Glomerular endothelial cell (primary cell): ENCODE measurements around the gene MAP2K5. TPM values are rescaled to one million over a fixed set of nuclear protein-coding genes. Genes with fewer than 3 reads are reported as not detected.

Experiments used
- DNase-seq: peaks from one replicate; pipeline ENCODE4 v3.0.0-alpha.2; 2011; ENCODE audit warnings: low read depth, low spot score; ENCODE audit errors: extremely low read depth
- total RNA-seq: library from RNA; depleted of rRNA; stranded (reverse); fragments of >200 nt; gene quantifications from 2 replicates; pipeline ENCODE4 v1.2.3, GENCODE V29; 2015

The MAP2K5 gene
- total RNA-seq, 1 donor from 2014 or later, result 9.8 TPM

DNA sequence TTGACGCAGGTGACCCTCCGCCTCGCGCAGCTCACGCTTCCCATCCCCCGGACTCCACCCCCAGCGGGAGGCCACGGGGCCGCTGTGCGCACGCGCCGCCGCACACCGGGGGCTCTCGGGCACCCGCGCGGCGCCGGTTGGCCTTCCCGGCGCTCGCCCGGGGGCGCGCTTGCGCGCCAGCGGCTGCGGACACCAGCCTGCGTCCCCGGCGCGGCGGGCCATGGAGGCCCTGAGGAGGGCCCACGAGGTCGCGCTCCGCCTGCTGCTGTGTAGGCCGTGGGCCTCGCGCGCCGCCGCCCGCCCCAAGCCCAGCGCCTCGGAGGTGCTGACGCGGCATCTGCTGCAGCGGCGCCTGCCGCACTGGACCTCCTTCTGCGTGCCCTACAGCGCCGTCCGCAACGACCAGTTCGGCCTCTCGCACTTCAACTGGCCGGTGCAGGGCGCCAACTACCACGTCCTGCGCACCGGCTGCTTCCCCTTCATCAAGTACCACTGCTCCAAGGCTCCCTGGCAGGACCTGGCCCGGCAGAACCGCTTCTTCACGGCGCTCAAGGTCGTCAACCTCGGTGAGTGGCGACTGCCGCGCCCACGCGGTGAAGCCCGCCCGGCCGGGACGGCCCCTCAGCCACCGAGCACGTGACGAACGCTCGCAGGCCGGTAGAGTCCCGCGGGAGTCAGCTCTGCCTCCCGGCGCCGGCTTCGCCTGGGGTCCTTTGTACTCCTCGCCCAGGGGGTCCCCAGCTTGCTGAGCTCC is 21.3 kb upstream of the MAP2K5 start, which contains the start of gene C15orf61:
C15orf61 (plus strand) TSS at position 103 of the 754 bp plus-strand sequence; CDS start at position 221, 118 bp downstream.
- DNase-seq, result no peak

- no peak for DNase-seq
These were observed 20.5 kb upstream of the MAP2K5 start for GRCh38 chr15:67521783-67522568.

- no peak for DNase-seq
These were observed 19.2 kb upstream of the MAP2K5 start for GRCh38 chr15:67523330-67523729.

DNA sequence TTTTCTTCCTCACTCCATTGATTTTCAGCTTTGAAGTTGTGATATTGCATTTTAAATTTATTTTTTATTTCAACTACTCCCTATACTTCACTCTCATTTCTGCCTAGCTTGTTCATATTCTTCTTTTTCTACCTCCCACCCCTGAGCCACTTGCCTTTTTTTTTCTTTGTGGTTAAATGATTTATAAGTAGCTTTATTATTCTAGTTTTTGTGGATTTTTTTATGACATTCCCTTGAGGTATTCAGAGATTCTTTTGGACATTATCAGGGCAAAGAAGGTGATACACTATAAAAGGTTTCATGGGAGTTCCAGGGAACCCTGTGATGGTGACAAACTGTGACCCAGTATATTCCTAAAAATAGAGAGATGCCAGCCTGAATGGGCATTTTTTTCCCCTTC is 18.3 kb upstream of the MAP2K5 start:
- no peak for DNase-seq

- DNase-seq, result no peak
These were observed 14.0 kb upstream of the MAP2K5 start for GRCh38 chr15:67528513-67528912.

GRCh38 chr15:67531379-67531914 is 11.1 kb upstream of the MAP2K5 start:
- no peak for DNase-seq

- no peak for DNase-seq
These were observed 8.6 kb upstream of the MAP2K5 start for GRCh38 chr15:67533873-67534272.

DNA sequence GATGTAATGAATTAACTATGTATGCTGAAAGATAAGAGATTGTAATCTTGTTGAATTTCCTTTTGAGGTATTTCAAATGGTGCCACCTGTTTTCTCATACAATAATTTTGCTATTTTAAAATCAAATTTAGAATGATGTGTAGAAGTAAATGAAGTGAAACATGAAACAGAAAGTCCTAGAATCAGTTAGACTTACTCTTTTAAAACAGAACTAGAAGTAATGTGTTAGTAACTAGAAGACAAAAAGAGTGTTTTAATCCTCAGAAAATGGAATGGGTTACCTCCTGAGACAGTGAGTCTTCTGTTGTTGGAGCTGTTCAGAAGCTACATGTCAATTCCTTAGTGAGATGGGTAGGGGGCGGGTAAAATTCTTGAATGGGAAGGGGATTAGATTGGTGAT is 8.1 kb upstream of the MAP2K5 start:
- no peak for DNase-seq

- DNase-seq, result no peak
These were observed 4.7 kb upstream of the MAP2K5 start for GRCh38 chr15:67537771-67538170.

DNA sequence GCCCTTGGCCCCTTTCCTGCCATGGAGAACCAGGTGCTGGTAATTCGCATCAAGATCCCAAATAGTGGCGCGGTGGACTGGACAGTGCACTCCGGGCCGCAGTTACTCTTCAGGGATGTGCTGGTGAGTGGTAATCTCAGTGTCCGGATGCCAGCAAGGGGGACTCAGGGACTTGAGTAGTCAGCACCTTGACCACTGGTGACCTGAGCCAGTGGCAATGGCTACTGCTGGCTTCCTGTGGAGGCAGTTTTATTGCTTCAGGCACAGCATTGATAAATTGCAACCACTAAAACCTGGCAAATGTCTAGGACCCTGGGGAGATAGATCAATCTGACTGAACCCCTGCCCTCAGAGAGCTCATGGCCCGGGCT is 830 bp downstream of the MAP2K5 start:
- no peak for DNase-seq

DNA sequence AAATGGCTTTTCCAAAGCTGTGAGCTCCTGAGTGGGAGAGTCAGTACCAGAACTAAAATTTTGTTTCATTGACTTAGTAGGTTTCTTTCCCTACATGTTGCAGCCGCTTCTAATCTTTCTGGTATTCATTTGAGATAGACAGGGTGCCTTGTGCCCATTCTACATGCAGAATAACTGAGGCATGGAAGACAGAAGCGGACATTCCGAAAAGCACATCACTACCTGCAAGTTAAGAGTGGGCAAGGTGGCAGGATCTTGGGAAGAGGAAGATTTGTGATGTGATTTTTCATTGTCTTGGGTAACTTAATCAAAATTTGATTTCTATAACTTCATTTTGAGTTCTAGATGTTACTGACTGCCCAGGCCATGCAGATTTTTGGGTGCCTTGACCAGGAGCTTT is 2.0 kb downstream of the MAP2K5 start:
- no peak for DNase-seq

DNA sequence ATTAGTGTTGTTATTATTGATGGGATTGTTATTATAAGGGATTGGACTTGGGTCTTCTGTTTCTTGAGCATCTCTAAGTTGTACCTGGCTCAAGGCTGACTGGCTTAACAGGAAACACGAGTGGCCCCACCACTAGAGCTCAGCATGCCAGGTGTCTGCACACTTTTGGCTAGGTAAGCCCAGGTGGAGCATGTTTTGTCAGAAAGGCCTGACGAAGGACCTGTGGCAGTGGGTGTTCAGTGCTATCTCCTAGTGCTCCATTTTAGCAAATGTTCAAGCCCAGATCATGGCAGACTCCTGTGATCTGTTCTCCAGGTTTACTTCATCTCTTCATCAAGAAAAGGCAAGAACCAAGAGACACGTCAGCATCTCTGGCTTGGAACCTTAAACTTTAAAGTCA is 3.4 kb downstream of the MAP2K5 start:
- no peak for DNase-seq

DNA sequence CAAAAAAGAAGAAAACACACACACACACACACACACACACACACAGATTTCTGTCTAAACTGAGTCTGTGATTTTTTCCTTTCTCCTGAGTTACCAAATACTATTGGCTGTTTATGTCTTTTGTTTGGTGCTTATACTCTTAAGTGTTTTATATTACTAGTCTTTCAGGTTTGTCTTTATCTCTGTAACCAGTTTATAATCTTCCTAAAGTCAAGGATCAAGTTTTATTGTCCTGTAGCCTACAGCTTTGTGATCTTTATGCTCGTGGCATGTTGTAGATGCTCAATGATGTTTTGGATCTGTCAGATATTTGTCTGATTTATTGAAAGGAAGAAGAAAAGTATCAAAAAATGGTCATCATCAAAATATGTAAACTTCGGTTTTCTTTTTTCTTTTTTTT is 4.6 kb downstream of the MAP2K5 start:
- no peak for DNase-seq

GRCh38 chr15:67547836-67548235 is 5.3 kb downstream of the MAP2K5 start:
- DNase-seq, result no peak

DNA sequence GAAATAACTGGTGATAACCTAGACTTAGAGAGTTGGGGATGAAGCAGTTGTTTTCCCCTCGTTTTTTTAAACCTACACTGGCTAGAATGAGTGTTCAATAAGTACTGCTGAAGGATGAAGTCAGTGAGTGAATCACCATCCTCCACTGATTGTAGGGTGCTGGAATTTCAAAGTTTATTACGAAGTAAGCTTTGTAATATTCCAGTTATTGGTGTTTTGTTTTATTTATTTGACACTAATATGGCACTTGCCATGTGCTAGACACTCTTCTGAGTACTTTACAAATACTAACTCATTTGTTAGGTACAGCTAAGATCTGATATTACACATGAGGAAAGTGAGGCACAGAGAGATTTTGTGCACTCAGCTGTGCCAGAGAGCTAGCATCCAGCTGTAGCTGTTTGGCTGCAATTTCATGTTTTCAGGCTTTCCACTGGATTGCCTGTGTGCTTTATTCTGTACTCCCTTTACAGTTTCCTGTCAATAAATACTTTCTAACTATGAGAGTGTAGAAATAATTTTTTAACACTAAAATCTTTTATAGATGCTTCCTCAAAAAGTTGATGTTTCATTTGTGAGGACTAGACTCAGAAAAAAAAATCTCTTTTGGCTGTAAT is 5.8 kb downstream of the MAP2K5 start:
- no peak for DNase-seq

- no peak for DNase-seq
These were observed 6.6 kb downstream of the MAP2K5 start for GRCh38 chr15:67548862-67549651.

DNA sequence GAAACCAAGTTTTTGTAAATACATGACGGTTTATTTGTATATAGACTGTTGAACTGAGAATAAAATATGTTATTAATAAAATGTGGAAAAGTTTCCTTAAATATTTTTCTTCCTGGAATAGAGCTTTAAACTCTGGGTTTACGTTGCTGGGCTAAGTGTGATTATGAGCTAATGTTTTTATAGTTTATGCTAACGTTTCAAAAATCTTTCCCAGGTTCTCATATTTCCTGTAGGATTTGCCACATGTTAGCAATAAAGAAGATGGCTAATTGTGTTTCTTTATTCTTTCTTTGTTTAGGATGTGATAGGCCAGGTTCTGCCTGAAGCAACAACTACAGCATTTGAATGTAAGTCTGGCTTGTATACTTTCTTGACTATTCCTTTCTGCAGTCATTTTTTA is 7.2 kb downstream of the MAP2K5 start:
- no peak for DNase-seq

DNA sequence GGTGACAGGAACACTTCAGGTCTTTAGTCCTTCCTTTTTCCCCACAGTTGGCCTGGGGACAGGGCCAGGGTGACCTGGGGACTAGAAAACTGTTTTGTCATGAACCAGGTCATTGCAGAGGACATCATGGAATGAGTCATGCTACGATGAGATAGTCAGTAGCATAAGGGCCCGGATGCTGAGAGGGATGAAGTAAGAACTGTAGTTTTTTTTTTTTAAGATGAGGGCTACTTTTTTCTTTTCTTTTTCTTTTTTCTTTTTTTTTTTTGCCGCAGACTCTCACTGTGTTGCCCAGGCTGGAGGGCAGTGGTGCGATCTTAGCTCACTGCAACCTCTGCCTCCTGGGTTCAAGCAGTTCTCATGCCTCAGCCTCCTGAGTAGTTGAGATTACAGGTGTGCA is 8.0 kb downstream of the MAP2K5 start:
- no peak for DNase-seq

DNA sequence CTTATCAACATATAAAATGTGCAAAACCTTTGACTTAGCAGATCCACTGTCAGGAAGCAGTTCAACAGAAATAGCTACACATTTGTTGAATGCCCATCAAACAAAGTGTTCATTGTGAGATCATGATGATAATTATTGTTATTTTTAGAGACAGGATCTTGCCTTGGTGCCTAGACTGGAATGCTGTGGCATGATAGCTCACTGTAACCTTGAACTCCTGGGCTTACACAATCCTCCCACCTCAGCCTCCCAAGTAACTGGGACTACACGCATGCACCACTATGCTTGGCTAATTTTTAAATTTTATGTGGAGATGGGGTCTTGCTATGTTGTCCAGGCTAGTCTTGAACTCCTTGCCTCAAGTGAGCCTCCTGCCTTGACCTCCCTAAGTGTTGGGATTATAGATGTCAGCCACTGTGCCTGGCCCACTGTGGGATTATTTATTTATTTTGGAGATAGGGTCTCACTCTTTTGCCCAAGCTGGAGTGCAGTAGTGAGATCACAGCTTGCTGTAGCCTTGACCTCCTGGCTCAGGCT is 8.8 kb downstream of the MAP2K5 start:
- no peak for DNase-seq

GRCh38 chr15:67554580-67554979 is 12.1 kb downstream of the MAP2K5 start:
- no peak for DNase-seq
